Measurements from ENCODE around the gene COL4A6.

- TF ChIP-seq, protein P1, sequence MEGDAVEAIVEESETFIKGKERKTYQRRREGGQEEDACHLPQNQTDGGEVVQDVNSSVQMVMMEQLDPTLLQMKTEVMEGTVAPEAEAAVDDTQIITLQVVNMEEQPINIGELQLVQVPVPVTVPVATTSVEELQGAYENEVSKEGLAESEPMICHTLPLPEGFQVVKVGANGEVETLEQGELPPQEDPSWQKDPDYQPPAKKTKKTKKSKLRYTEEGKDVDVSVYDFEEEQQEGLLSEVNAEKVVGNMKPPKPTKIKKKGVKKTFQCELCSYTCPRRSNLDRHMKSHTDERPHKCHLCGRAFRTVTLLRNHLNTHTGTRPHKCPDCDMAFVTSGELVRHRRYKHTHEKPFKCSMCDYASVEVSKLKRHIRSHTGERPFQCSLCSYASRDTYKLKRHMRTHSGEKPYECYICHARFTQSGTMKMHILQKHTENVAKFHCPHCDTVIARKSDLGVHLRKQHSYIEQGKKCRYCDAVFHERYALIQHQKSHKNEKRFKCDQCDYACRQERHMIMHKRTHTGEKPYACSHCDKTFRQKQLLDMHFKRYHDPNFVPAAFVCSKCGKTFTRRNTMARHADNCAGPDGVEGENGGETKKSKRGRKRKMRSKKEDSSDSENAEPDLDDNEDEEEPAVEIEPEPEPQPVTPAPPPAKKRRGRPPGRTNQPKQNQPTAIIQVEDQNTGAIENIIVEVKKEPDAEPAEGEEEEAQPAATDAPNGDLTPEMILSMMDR (conservative IDR thresholded peaks at IDR 0.05; ENCODE audit: low read length): no peak
- TF ChIP-seq EZH2phosphoT487 (IDR thresholded peaks at IDR 0.05; ENCODE audit: borderline replicate concordance): no peak
Measured at GRCh38 chrX:108397627-108398391, 40.4 kb downstream of the COL4A6 start.

Data from Loucy (cell line).